Cardiac fibroblast (primary cell): ENCODE results near the gene NRBP1.

Experiments used
- DNase-seq, 2 donors: peaks; one replicate each; pipeline versions ENCODE4 v3.0.0 to v3.0.0-alpha.2; 2010; ENCODE audit warnings: low read depth in 2 of 2
- H3K4me3 ChIP-seq, 2 donors: replicated peaks in 1 of 2; 1 replicate in 1 of 2; 2 replicates in 1 of 2; pipeline ENCODE4 v1.5.1; 2011; ENCODE audit warnings: low read depth in 2 of 2, low read length in 2 of 2, mild to moderate bottlenecking in 2 of 2, moderate library complexity in 1 of 2
- CTCF ChIP-seq: IDR thresholded peaks from one replicate; pipeline ENCODE4 v1.5.1; 2011; ENCODE audit warnings: low read depth, mild to moderate bottlenecking, low read length, inconsistent platforms

The NRBP1 gene

GRCh38 chr2:27441958-27442919 is 13.8 kb downstream of the NRBP1 start, which contains the start of gene KRTCAP3:
KRTCAP3 (plus strand) TSS chr2:27442381; CDS start chr2:27442413, 32 bp downstream.
- no peak for DNase-seq
- H3K4me3 ChIP-seq: no peak within 1 kb of the TSS
- no peak for TF ChIP-seq CTCF

DNA sequence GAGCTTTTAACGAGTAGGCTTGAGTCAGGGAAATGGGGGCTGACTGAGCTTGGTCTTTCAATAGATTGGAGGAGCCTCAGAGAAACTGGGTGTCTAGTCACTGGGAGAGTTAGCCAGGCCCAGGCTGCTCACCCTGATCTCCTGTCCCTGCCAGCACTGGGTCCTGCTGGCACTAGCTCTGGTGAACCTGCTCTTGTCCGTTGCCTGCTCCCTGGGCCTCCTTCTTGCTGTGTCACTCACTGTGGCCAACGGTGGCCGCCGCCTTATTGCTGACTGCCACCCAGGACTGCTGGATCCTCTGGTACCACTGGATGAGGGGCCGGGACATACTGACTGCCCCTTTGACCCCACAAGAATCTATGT is 14.5 kb downstream of the NRBP1 start:
- TF ChIP-seq CTCF: no peak
- no peak for DNase-seq
- no peak overlapping the region for H3K4me3 ChIP-seq

DNA sequence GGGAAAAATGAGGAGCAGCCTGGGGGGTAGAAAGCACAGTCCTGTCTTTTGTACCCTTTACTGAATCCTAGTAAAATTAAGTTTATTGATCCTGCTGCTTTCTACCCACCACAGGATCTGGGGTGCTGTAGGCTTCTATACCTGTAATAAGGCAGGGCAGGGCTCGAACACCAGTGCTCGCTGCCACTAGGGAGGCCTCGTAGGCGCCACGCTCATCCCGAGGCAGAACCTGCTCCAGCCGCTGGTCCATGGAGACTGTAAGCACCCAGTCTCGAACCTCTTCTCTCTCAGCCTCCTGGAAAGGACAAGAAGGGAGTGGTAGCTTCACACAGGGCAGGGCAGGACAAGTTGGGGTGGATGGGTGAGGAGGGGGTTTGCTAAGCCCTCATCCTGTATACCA is 16.7 kb downstream of the NRBP1 start:
- DNase-seq: no peak
- H3K4me3 ChIP-seq: no peak overlapping the region
- no peak for TF ChIP-seq CTCF

GRCh38 chr2:27445615-27446014 is 17.2 kb downstream of the NRBP1 start:
- no peak overlapping the region for H3K4me3 ChIP-seq
- DNase-seq: no peak
- no peak for TF ChIP-seq CTCF

DNA sequence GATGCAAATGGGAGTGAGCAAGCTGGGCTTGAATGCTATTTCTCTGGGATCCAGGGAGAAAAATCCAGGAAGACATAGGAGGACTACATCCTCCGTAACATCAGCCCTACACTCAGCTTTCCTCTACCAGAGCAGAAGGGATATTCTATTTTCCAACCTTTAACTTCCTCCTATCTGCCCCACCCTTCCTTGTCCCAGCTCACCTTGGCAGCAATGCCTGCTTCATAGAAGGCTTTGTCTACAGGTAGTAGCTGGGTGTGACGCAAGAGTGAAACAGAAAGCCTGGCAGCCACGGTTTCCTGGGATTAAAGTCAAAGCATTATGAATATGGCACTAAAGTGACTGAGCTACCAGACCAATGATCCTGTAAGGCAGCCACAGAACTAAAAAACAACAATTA is 17.6 kb downstream of the NRBP1 start:
- DNase-seq: no peak
- no peak overlapping the region for H3K4me3 ChIP-seq
- no peak for TF ChIP-seq CTCF

DNA sequence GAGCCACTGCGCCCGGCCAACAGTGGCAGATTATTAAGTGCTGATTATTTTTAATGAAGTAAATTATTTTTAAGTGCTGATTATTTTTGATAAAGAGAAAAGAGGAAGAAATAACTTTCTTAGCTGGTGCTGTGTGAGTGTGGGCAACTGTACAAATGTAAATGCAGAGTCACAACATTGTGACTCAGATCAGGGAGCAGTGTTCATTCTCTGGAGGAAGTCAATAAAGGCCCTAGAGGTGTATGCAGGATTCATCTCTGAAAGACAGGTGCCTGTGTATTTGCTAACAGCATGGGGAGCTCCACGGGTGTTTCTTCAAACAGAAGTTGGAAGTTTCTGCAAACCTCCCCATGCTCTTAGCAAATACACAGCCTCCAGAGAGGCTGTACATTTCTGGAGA is 19.9 kb downstream of the NRBP1 start:
- no peak for DNase-seq
- TF ChIP-seq CTCF: no peak
- H3K4me3 ChIP-seq: no peak overlapping the region
